ENCODE measurements around the gene CBL. TPM values are rescaled to one million over a fixed set of nuclear protein-coding genes. Genes with fewer than 3 reads are reported as not detected.

Gene CBL
- total RNA-seq, 2 experiments from 2014 or later, result 45.1 to 45.2 TPM

GRCh38 chr11:119273721-119274120, 67.6 kb downstream of the CBL start:
- peaks cover 6% of the 10 kb centered on the region for H3K4me1 Mint-ChIP-seq
- peaks cover 27% of the 10 kb centered on the region for H3K36me3 Mint-ChIP-seq
- DNase-seq, result no peak
- no peak for ATAC-seq (ENCODE audit: low read depth)
- no peak overlapping the region for H3K4me3 Mint-ChIP-seq
- H3K27me3 Mint-ChIP-seq, result no peaks in the 10 kb centered on the region
- POLR2A ChIA-PET, result no interaction called here
- no peaks in the 10 kb centered on the region for H3K9me3 Mint-ChIP-seq
- no peak overlapping the region for H3K27ac Mint-ChIP-seq

- Mint-ChIP-seq H3K27ac (no peak overlapping the region), H3K27me3 (no peaks in the 10 kb centered on the region), H3K9me3 (no peaks in the 10 kb centered on the region), H3K4me1 (peaks cover 16% of the 10 kb centered on the region), H3K4me3 (no peak overlapping the region), H3K36me3 (peaks cover 33% of the 10 kb centered on the region)
- POLR2A ChIA-PET, result interaction anchor here (1.3 kb wide), 1 partner anchor 11 kb away, joined by 3 read pairs; no protein-coding TSS in a partner anchor
- DNase-seq (no peak), ATAC-seq (ENCODE audit: low read depth) (no peak)
Measured at GRCh38 chr11:119277660-119278059, 71.5 kb downstream of the CBL start.

DNA sequence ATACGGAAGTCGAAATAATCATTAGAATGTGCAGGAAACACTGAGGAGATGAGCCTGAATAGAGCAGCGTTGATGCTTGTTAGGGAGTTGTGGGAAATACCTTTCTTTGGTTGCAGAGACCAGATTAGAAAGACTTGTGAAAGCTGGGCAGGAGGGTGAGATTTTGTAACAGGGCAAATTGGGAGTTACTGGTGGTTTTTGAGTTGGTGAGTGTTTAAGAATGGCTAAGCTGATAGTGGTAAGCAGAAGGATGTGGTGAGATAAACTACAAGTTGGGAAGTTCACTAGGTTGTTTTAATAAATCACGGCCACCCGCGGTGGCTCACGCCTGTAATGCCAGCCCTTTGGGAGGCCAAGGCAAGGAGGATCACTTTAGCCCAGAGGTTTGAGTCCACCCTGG, 76.4 kb downstream of the CBL start:
- no peak for ATAC-seq (ENCODE audit: low read depth)
- peaks cover 26% of the 10 kb centered on the region for H3K4me1 Mint-ChIP-seq
- POLR2A ChIA-PET, result interaction anchor here (1.0 to 2.3 kb wide), 2 partner anchors 38 to 77 kb away, joined by 5 to 13 read pairs; partner anchors contain the start of gene CBL
- no peaks in the 10 kb centered on the region for H3K27me3 Mint-ChIP-seq
- H3K36me3 Mint-ChIP-seq, result peaks cover 23% of the 10 kb centered on the region
- DNase-seq, result no peak
- no peaks in the 10 kb centered on the region for H3K9me3 Mint-ChIP-seq
- H3K4me3 Mint-ChIP-seq, result no peak overlapping the region
- peak overlapping the region; percentile 31 for H3K27ac Mint-ChIP-seq

DNA sequence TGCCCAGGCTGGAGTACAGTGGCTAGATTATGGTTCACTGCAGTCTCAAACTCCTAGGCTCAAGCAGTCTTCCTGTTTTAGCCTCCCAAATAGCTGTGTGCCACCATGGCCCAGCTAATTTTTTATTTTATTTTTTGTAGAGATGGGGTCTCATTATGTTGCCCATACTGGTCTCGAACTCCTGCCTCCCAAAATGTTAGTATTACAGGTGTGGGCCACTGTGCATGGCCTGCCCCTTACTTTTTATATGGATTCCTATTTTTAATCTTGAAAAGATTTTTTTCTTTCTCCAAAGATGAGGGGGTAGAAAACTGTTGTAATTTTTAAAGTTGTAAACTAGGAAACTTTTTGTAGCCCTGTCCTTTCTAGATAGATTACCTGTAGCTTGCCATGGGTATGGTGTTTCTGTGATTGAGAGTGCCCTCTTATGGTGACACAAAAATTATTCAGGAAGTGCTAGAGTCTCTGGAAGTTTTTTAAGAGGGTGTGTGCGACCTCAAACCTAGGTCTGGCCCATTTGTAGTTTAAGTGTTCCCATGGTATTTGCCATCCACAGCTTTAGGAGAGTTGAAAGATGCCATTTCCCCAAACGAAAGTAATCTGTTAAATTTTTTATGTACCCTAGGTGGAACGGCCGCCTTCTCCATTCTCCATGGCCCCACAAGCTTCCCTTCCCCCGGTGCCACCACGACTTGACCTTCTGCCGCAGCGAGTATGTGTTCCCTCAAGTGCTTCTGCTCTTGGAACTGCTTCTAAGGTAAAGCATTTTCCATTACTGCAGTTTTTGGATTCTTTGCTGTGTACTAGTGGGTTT, 78.4 kb downstream of the CBL start:
- no peaks in the 10 kb centered on the region for H3K27me3 Mint-ChIP-seq
- no peaks in the 10 kb centered on the region for H3K9me3 Mint-ChIP-seq
- ATAC-seq (ENCODE audit: low read depth), result peak; percentile 88
- DNase-seq, result no peak
- H3K36me3 Mint-ChIP-seq, result peaks cover 22% of the 10 kb centered on the region
- H3K4me1 Mint-ChIP-seq, result peaks cover 26% of the 10 kb centered on the region
- peak overlapping the region; percentile 15 for H3K27ac Mint-ChIP-seq
- POLR2A ChIA-PET, result interaction anchor here (0.8 to 1.3 kb wide), 4 partner anchors 16 to 79 kb away, joined by 3 to 8 read pairs (median 4); partner anchors contain the start of gene CBL
- H3K4me3 Mint-ChIP-seq, result no peak overlapping the region

DNA sequence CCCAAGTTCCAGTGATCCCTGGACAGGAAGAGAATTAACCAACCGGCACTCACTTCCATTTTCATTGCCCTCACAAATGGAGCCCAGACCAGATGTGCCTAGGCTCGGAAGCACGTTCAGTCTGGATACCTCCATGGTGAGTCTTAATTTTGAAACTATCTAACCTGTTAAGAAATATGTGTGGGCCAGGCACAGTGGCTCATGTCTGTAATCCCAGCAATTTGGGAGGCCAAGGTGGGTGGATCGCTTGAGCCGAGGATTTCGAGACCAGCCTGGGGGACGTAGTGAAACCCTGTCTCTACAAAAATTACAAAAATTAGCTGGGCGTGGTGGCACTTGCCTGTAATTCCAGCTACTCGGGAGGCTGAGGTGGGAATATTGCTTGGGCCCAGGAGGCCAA, 79.3 kb downstream of the CBL start:
- H3K4me1 Mint-ChIP-seq, result peaks cover 25% of the 10 kb centered on the region
- no peak overlapping the region for H3K4me3 Mint-ChIP-seq
- H3K27ac Mint-ChIP-seq, result peak overlapping the region; percentile 15
- H3K36me3 Mint-ChIP-seq, result peaks cover 22% of the 10 kb centered on the region
- no peaks in the 10 kb centered on the region for H3K27me3 Mint-ChIP-seq
- POLR2A ChIA-PET, result interaction anchor here (0.7 to 1.3 kb wide), 2 partner anchors 79 to 80 kb away, joined by 3 to 8 read pairs; partner anchors contain the start of gene CBL
- ATAC-seq (ENCODE audit: low read depth), result no peak
- no peaks in the 10 kb centered on the region for H3K9me3 Mint-ChIP-seq
- DNase-seq, result no peak

- peaks cover 25% of the 10 kb centered on the region for H3K36me3 Mint-ChIP-seq
- no peaks in the 10 kb centered on the region for H3K27me3 Mint-ChIP-seq
- no peak overlapping the region for H3K27ac Mint-ChIP-seq
- H3K9me3 Mint-ChIP-seq, result no peaks in the 10 kb centered on the region
- DNase-seq (no peak), ATAC-seq (ENCODE audit: low read depth) (no peak)
- H3K4me1 Mint-ChIP-seq, result peaks cover 10% of the 10 kb centered on the region
- H3K4me3 Mint-ChIP-seq, result no peak overlapping the region
- POLR2A ChIA-PET, result no interaction called here
Measured at GRCh38 chr11:119288219-119288618, 82.1 kb downstream of the CBL start.

DNA sequence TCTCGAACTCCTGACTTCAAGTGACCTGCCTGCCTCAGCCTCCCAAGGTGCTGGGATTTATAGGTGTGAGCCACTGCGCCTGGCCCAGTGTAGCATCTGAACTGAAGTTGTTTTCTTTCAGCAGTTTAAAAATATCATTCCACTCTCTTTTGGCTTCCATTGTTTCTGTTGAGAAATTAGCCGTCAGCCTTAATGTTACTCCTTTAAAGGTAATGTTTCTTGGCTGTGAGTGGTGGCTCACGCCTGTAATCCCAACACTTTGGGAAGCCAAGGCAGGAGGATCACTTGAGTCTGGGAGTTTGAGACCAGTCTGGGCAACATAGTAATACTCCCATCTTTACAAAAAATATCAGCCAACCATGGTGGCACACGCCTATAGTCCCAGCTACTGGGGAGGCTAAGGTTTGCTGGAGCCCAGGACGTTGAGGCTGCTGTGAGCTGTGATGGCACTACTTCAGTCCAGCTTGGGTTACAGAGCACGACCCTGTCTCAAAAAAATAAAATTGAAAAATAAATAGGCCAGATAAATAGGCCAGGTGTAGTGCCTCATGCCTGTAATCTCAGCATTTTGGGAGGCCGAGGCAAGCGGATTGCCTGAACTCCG, 84.9 kb downstream of the CBL start:
- H3K36me3 Mint-ChIP-seq, result peaks cover 19% of the 10 kb centered on the region
- no peak overlapping the region for H3K4me3 Mint-ChIP-seq
- ATAC-seq (ENCODE audit: low read depth) (no peak), DNase-seq (no peak)
- H3K27me3 Mint-ChIP-seq, result no peaks in the 10 kb centered on the region
- POLR2A ChIA-PET, result interaction anchor here (0.5 to 1.3 kb wide), 2 partner anchors 31 to 199 kb away, joined by 3 read pairs; no protein-coding TSS in a partner anchor
- no peaks in the 10 kb centered on the region for H3K9me3 Mint-ChIP-seq
- H3K4me1 Mint-ChIP-seq, result no peaks in the 10 kb centered on the region
- H3K27ac Mint-ChIP-seq, result no peak overlapping the region

- Mint-ChIP-seq H3K4me1 (no peaks in the 10 kb centered on the region), H3K4me3 (no peak overlapping the region)
- POLR2A ChIA-PET, result no interaction called here
Measured at GRCh38 chr11:119293461-119293860, 87.3 kb downstream of the CBL start.

DNA sequence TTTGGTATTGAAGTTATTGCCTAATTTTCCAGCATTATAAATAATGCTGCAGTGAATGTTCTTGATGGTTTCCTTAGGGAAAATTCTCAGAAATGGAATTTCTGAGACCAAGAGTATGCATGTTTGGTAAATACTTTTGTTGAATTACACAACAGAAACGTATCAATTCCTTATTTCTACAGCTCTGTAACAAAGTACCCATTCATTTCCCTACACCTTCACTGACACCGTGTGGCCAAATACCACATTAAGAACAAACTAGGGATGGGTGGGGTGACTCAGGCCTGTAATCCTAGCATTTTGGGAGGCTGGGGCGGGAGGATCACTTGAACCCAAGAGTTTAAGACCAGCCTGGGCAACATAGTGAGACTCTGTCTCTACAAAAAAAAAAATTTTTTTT, 89.0 kb downstream of the CBL start:
- no peaks in the 10 kb centered on the region for H3K9me3 Mint-ChIP-seq
- no peak overlapping the region for H3K27ac Mint-ChIP-seq
- H3K4me1 Mint-ChIP-seq, result no peaks in the 10 kb centered on the region
- POLR2A ChIA-PET, result no interaction called here
- DNase-seq, result no peak
- peaks cover 23% of the 10 kb centered on the region for H3K36me3 Mint-ChIP-seq
- H3K27me3 Mint-ChIP-seq, result no peaks in the 10 kb centered on the region
- H3K4me3 Mint-ChIP-seq, result no peak overlapping the region
- ATAC-seq (ENCODE audit: low read depth), result no peak

More at GRCh38 chr11:119293461-119293860, 87.3 kb downstream of the CBL start:
- Mint-ChIP-seq H3K36me3 (peaks cover 18% of the 10 kb centered on the region), H3K27ac (no peak overlapping the region), H3K27me3 (no peaks in the 10 kb centered on the region), H3K9me3 (no peaks in the 10 kb centered on the region)
- DNase-seq, result no peak
- ATAC-seq (ENCODE audit: low read depth), result no peak

GRCh38 chr11:119297938-119298337, 91.8 kb downstream of the CBL start:
- Mint-ChIP-seq H3K9me3 (no peaks in the 10 kb centered on the region), H3K27ac (no peak overlapping the region), H3K36me3 (peaks cover 34% of the 10 kb centered on the region), H3K27me3 (no peaks in the 10 kb centered on the region), H3K4me3 (no peak overlapping the region), H3K4me1 (peaks cover 4% of the 10 kb centered on the region)
- ATAC-seq (ENCODE audit: low read depth) (no peak), DNase-seq (no peak)
- POLR2A ChIA-PET, result interaction anchor here (0.6 kb wide), 1 partner anchor 59 kb away, joined by 6 read pairs; no protein-coding TSS in a partner anchor

GRCh38 chr11:119298726-119299125, 92.6 kb downstream of the CBL start:
- H3K27me3 Mint-ChIP-seq, result no peaks in the 10 kb centered on the region
- no peaks in the 10 kb centered on the region for H3K9me3 Mint-ChIP-seq
- peaks cover 4% of the 10 kb centered on the region for H3K4me1 Mint-ChIP-seq
- H3K36me3 Mint-ChIP-seq, result peaks cover 40% of the 10 kb centered on the region
- POLR2A ChIA-PET, result interaction anchor here (0.5 kb wide), 1 partner anchor 107 kb away, joined by 4 read pairs; no protein-coding TSS in a partner anchor
- no peak for DNase-seq
- no peak overlapping the region for H3K27ac Mint-ChIP-seq
- no peak for ATAC-seq (ENCODE audit: low read depth)
- H3K4me3 Mint-ChIP-seq, result no peak overlapping the region

GRCh38 chr11:119299416-119299815, 93.3 kb downstream of the CBL start:
- Mint-ChIP-seq H3K4me3 (no peak overlapping the region), H3K27ac (no peak overlapping the region), H3K36me3 (peaks cover 45% of the 10 kb centered on the region), H3K4me1 (peaks cover 4% of the 10 kb centered on the region), H3K27me3 (no peaks in the 10 kb centered on the region), H3K9me3 (no peaks in the 10 kb centered on the region)
- POLR2A ChIA-PET, result interaction anchor here (1.0 kb wide), 1 partner anchor 13 kb away, joined by 3 read pairs; no protein-coding TSS in a partner anchor
- ATAC-seq (ENCODE audit: low read depth) (no peak), DNase-seq (no peak)

DNA sequence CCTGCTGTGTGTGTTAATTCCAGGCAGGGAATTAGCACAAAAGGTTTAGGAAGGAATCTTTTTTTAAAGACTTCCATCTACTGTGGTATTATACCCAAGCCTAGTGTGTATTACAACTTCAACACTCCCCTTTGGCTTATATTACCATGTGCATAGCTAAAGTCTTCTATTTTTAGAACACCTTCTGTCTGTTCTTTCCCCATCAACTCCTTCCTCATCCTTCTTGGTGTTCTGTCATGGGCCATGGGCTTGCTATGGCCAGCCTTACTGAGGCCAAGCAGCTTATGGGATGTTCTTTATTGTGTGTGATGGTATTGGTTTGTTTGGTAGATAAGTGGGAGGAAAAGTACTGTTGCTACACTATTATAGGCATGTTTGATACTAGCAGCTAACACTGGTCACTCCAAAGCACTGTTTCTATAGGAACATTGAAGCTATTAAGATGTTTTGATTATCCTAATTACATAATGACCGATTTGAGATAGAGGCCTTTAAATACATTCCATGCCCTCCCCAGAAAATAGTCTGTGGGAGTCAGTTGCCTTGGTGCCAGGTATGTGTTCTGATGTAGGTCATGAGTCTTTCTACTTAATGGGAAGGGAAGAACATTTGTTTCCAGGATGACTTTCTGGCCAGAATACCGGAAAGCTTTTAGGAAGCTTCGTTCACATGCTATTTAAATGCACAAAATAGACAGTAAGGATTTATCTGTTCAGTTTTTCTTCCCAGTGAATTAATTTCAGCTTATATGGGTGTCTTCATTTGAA, 94.2 kb downstream of the CBL start:
- POLR2A ChIA-PET, result interaction anchor here (1.0 to 1.2 kb wide), 2 partner anchors 12 to 16 kb away, joined by 3 read pairs; no protein-coding TSS in a partner anchor
- H3K36me3 Mint-ChIP-seq, result peaks cover 49% of the 10 kb centered on the region

More for the DNA sequence above, 94.2 kb downstream of the CBL start:
- H3K27ac Mint-ChIP-seq, result no peak overlapping the region
- peaks cover 8% of the 10 kb centered on the region for H3K4me1 Mint-ChIP-seq
- DNase-seq, result no peak
- no peaks in the 10 kb centered on the region for H3K27me3 Mint-ChIP-seq
- no peaks in the 10 kb centered on the region for H3K9me3 Mint-ChIP-seq
- no peak for ATAC-seq (ENCODE audit: low read depth)
- no peak overlapping the region for H3K4me3 Mint-ChIP-seq

All from activated naive CD8-positive, alpha-beta T cell treated with anti-CD3 and anti-CD28 coated beads, Interleukin-2, amount 10 ng/mL, durations not matched to agents 7 days and 5 days (primary cell).